HL-60 (cell line): ENCODE results near the gene XRCC4.

Experiments
- DNase-seq, 2 experiments: peaks; one replicate each; pipeline ENCODE4 v3.0.0-alpha.2; 2010 to 2020; ENCODE audit warnings: low read depth in 1 of 2, low spot score in 1 of 2
- H3K27ac ChIP-seq: fragments of 250-450 bp; sonication (Bioruptor Pico); replicated peaks from 2 replicates; pipeline ENCODE4 v1.5.1; 2020; ENCODE audit warnings: mild to moderate bottlenecking, moderate library complexity
- H3K27me3 ChIP-seq: fragments of 250-450 bp; sonication (Bioruptor Pico); 2 replicates; pipeline ENCODE4 v1.5.1; 2021; ENCODE audit warnings: mild to moderate bottlenecking, moderate library complexity; ENCODE audit not compliant: insufficient read depth, poor library complexity, severe bottlenecking
- H3K4me3 ChIP-seq: replicated peaks from 2 replicates; pipeline ENCODE4 v1.5.1; 2011; ENCODE audit warnings: mild to moderate bottlenecking, control low read depth, low read length; ENCODE audit not compliant: insufficient read depth
- GABPA ChIP-seq: IDR thresholded peaks from 2 replicates; pipeline ENCODE4 v1.6.1; 2012; ENCODE audit warnings: low read depth
- POLR2AphosphoS5 ChIP-seq: IDR thresholded peaks from 2 replicates; pipeline ENCODE4 v1.6.1; 2012; ENCODE audit warnings: low read depth
- SPI1 ChIP-seq: IDR thresholded peaks from 2 replicates; pipeline ENCODE4 v1.6.1; 2012; ENCODE audit warnings: low read depth, mild to moderate bottlenecking, borderline replicate concordance
- TF ChIP-seq, protein P1 (sequence below): IDR thresholded peaks from 2 replicates; pipeline ENCODE4 v1.6.1; 2012; ENCODE audit warnings: low read depth; ENCODE audit not compliant: insufficient replicate concordance
- TF ChIP-seq, protein P2 (sequence below): IDR thresholded peaks from one replicate; pipeline ENCODE4 v1.5.1; 2011; ENCODE audit warnings: low read length, control low read depth, inconsistent platforms; ENCODE audit not compliant: insufficient read depth

XRCC4 gene

DNA sequence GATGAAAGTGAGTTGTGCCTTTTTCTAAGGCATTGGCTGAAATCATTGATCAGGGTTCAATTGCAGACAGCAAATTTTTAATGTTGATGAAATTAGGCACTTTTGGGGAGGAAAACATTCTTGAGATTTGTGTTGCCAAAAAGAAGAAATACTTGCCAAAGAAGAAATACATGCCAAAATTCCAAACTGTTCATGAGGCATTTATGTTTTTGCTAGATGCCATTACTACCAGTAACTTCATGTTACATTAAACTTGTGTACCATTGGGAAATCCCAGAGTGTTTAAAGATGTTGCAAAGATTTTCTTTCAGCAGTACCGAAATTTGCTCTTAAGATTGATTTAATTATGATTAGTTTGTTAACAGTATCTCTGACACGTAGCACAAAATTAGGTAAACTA lies 7.0 kb downstream of the XRCC4 start:
- Histone ChIP-seq H3K4me3 (no peak overlapping the region), H3K27me3 (no peaks in the 10 kb centered on the region), H3K27ac (no peak overlapping the region)
- TF ChIP-seq, protein P1, sequence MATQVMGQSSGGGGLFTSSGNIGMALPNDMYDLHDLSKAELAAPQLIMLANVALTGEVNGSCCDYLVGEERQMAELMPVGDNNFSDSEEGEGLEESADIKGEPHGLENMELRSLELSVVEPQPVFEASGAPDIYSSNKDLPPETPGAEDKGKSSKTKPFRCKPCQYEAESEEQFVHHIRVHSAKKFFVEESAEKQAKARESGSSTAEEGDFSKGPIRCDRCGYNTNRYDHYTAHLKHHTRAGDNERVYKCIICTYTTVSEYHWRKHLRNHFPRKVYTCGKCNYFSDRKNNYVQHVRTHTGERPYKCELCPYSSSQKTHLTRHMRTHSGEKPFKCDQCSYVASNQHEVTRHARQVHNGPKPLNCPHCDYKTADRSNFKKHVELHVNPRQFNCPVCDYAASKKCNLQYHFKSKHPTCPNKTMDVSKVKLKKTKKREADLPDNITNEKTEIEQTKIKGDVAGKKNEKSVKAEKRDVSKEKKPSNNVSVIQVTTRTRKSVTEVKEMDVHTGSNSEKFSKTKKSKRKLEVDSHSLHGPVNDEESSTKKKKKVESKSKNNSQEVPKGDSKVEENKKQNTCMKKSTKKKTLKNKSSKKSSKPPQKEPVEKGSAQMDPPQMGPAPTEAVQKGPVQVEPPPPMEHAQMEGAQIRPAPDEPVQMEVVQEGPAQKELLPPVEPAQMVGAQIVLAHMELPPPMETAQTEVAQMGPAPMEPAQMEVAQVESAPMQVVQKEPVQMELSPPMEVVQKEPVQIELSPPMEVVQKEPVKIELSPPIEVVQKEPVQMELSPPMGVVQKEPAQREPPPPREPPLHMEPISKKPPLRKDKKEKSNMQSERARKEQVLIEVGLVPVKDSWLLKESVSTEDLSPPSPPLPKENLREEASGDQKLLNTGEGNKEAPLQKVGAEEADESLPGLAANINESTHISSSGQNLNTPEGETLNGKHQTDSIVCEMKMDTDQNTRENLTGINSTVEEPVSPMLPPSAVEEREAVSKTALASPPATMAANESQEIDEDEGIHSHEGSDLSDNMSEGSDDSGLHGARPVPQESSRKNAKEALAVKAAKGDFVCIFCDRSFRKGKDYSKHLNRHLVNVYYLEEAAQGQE: no peak
- TF ChIP-seq SPI1 (no peak), POLR2AphosphoS5 (no peak), GABPA (no peak)
- TF ChIP-seq, protein P2, sequence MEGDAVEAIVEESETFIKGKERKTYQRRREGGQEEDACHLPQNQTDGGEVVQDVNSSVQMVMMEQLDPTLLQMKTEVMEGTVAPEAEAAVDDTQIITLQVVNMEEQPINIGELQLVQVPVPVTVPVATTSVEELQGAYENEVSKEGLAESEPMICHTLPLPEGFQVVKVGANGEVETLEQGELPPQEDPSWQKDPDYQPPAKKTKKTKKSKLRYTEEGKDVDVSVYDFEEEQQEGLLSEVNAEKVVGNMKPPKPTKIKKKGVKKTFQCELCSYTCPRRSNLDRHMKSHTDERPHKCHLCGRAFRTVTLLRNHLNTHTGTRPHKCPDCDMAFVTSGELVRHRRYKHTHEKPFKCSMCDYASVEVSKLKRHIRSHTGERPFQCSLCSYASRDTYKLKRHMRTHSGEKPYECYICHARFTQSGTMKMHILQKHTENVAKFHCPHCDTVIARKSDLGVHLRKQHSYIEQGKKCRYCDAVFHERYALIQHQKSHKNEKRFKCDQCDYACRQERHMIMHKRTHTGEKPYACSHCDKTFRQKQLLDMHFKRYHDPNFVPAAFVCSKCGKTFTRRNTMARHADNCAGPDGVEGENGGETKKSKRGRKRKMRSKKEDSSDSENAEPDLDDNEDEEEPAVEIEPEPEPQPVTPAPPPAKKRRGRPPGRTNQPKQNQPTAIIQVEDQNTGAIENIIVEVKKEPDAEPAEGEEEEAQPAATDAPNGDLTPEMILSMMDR: no peak
- DNase-seq: no peak

DNA sequence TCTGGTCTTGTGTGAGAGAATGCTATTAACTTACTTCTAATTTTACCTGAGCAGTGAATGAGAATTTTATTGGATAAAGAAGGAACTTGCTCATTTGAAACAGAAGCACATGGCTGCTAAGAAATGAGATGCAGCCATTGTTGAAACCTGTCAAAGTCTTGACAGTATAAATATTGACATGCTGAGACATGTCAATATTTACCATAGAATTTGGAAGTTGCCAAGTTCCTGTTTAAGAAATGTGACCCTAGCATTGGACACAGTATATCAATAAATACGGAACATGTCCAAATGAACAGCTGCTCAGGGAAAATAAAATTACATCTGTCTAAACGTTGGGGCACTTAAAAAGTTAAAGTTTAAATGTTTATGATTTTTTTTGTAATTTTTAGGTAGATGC lies 7.8 kb downstream of the XRCC4 start:
- no peak for TF ChIP-seq SPI1
- TF ChIP-seq POLR2AphosphoS5: no peak
- TF ChIP-seq, protein P1: no peak
- TF ChIP-seq, protein P2: no peak
- TF ChIP-seq GABPA: no peak
- DNase-seq: no peak
- Histone ChIP-seq H3K4me3 (no peak overlapping the region), H3K27ac (no peak overlapping the region), H3K27me3 (no peaks in the 10 kb centered on the region)

DNA sequence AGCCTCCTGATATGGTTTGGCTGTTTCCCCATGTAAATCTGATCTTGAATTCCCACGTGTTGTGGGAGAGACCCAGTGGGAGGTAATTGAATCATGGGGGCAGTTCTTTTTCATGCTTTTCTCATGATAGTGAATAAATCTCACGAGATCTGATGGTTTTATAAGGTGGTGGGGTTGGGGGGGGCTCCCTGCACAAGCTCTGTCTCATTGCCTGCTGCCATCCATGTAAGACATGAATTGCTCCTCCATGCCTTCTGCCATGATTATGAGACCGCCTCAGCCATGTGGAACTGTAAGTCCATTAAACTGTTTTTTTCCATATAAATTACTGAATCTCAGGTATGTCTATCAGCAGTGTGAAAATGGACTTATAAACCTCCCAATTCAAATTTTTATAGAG lies 12.8 kb downstream of the XRCC4 start:
- DNase-seq: no peak
- TF ChIP-seq GABPA: no peak
- TF ChIP-seq, protein P2: no peak
- no peak for TF ChIP-seq SPI1
- no peak for TF ChIP-seq POLR2AphosphoS5
- TF ChIP-seq, protein P1: no peak
- Histone ChIP-seq H3K27ac (no peak overlapping the region), H3K27me3 (no peaks in the 10 kb centered on the region), H3K4me3 (no peak overlapping the region)
